K562 (cell line): ENCODE results near the gene DDR1. TPM values are rescaled to one million over a fixed set of nuclear protein-coding genes. Genes with fewer than 3 reads are reported as not detected.

ENCODE experiments used
- CBX5 ChIP-seq: IDR thresholded peaks from 2 replicates; pipeline ENCODE4 v1.6.1; 2014; ENCODE audit warnings: low read depth, borderline replicate concordance
- NFE2 ChIP-seq: IDR thresholded peaks from 2 replicates; pipeline ENCODE4 v1.6.1; 2014; ENCODE audit warnings: antibody characterized with exemption, low read depth
- RBM15 ChIP-seq: fragments of 200-400 bp; formaldehyde crosslinking; IDR thresholded peaks from 2 replicates; pipeline ENCODE4 v1.6.1; 2018; ENCODE audit warnings: mild to moderate bottlenecking, low read length, moderate library complexity; ENCODE audit not compliant: insufficient read depth
- ZNF239 ChIP-seq: fragments of 250-450 bp; sonication (Bioruptor Pico); IDR thresholded peaks from 2 replicates; pipeline ENCODE4 v1.4.0; 2020; ENCODE audit warnings: mild to moderate bottlenecking
- ZNF589 ChIP-seq: fragments of 200-800 bp; sonication (Bioruptor generic); IDR thresholded peaks from 2 replicates; pipeline ENCODE4 v1.6.1; 2016; ENCODE audit warnings: low read depth, missing genetic modification characterization, missing compliant biosample characterization
- ZNF699 ChIP-seq: fragments of 250-450 bp; sonication (Bioruptor Pico); IDR thresholded peaks from 2 replicates; pipeline ENCODE4 v1.8.0; 2021; ENCODE audit warnings: mild to moderate bottlenecking, moderate library complexity; ENCODE audit not compliant: insufficient replicate concordance
- polyA plus RNA-seq, 8 experiments: library from polyadenylated mRNA; depleted of rRNA in 4 of 8; stranded (reverse) in 5 of 8; unstranded in 3 of 8; fragments of >200 nt; fragmentation: Nextera tagmentation in 2 of 8; fragmentation: Illumina TruSeq in 1 of 8; extraction: Ambion mirVana in 2 of 8; extraction: Trizol in 1 of 8; gene quantifications; 2 replicates each; pipeline versions ENCODE4 v1.2.1 to v1.2.3, GENCODE V29; 2011 to 2014; ENCODE audit warnings: inconsistent platforms in 1 of 8, missing spikeins in 1 of 8
- total RNA-seq, 7 experiments: library from RNA; depleted of rRNA in 6 of 7; stranded (reverse); fragments of >200 nt in 6 of 7; fragmentation: Illumina TruSeq in 2 of 7; extraction: Trizol in 2 of 7; gene quantifications; 2 replicates each; pipeline versions ENCODE4 v1.2.1 to v1.2.3, GENCODE V29; 2011 to 2021; ENCODE audit warnings: low replicate concordance in 1 of 7
- TF ChIP-seq, protein P1 (sequence below), 2 experiments: fragments of 450-650 bp; IDR thresholded peaks; 2 replicates each; pipeline ENCODE4 v1.6.1; 2016; ENCODE audit warnings: mild to moderate bottlenecking in 2 of 2, borderline replicate concordance in 1 of 2, low read depth in 1 of 2, moderate library complexity in 1 of 2
- TF ChIP-seq, protein P2 (sequence below): fragments of 250-450 bp; sonication (Bioruptor Pico); IDR thresholded peaks from 2 replicates; pipeline ENCODE4 v1.8.0; 2022; ENCODE audit warnings: inconsistent platforms, mild to moderate bottlenecking, moderate library complexity, borderline replicate concordance
- TF ChIP-seq, protein P3 (sequence below): fragments of 200-800 bp; sonication (Bioruptor generic); IDR thresholded peaks from 2 replicates; pipeline ENCODE4 v1.6.1; 2017; ENCODE audit warnings: missing genetic modification characterization, missing compliant biosample characterization
- TF ChIP-seq, protein P4 (sequence below): fragments of 250-450 bp; sonication (Bioruptor Pico); IDR thresholded peaks from 2 replicates; pipeline ENCODE4 v1.8.0; 2021; ENCODE audit warnings: moderate library complexity, mild to moderate bottlenecking, inconsistent platforms

The DDR1 gene
- total and polyA plus RNA-seq, 9 of the 15 experiments (the other 6 are each of a cell fraction or from before 2014, with no cell fraction given), result 1.4 to 44.6 (median 12.2) TPM

DNA sequence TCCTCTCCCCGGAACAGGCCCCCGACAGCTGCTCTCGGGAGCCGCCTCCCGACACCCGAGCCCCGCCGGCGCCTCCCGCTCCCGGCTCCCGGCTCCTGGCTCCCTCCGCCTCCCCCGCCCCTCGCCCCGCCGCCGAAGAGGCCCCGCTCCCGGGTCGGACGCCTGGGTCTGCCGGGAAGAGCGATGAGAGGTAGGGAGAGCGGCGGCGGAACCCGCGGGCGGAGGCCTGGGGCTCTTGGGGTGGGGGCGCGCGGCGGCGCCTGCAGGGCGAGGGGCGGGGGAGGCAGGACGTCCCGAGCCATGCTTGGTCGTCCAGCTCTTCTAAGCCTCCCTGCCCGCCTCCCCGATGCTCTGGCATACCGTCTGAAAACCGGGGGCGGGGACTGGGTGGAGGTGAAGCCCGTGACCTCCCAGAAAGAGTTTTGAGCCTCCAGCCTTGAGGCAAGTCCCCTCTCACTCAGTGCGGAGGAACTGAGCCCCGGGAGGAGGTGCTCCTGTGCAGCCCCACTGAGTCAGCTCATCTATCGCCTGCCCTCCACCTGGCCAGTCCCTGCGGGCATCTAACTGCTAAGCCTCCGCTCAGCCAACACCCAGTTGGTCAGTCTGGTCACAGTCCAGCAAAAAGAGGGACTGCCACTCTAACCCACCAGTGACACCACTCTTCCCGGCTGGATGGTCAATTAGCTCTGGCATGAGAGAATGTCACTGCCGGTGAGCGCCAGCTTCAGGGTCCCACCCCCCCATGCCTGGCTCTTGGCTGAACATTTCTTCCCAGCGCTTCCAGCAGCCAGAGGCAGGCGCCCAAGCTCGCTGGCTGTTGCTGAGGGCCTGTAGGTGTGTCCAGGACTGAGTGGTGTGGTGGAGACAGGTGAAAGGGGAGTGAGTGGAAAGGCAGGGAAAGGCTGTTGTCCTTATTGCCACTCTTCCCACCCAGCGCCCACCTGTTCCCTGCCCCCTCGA, 482 bp downstream of the DDR1 start (continued):
- TF ChIP-seq, protein P1, sequence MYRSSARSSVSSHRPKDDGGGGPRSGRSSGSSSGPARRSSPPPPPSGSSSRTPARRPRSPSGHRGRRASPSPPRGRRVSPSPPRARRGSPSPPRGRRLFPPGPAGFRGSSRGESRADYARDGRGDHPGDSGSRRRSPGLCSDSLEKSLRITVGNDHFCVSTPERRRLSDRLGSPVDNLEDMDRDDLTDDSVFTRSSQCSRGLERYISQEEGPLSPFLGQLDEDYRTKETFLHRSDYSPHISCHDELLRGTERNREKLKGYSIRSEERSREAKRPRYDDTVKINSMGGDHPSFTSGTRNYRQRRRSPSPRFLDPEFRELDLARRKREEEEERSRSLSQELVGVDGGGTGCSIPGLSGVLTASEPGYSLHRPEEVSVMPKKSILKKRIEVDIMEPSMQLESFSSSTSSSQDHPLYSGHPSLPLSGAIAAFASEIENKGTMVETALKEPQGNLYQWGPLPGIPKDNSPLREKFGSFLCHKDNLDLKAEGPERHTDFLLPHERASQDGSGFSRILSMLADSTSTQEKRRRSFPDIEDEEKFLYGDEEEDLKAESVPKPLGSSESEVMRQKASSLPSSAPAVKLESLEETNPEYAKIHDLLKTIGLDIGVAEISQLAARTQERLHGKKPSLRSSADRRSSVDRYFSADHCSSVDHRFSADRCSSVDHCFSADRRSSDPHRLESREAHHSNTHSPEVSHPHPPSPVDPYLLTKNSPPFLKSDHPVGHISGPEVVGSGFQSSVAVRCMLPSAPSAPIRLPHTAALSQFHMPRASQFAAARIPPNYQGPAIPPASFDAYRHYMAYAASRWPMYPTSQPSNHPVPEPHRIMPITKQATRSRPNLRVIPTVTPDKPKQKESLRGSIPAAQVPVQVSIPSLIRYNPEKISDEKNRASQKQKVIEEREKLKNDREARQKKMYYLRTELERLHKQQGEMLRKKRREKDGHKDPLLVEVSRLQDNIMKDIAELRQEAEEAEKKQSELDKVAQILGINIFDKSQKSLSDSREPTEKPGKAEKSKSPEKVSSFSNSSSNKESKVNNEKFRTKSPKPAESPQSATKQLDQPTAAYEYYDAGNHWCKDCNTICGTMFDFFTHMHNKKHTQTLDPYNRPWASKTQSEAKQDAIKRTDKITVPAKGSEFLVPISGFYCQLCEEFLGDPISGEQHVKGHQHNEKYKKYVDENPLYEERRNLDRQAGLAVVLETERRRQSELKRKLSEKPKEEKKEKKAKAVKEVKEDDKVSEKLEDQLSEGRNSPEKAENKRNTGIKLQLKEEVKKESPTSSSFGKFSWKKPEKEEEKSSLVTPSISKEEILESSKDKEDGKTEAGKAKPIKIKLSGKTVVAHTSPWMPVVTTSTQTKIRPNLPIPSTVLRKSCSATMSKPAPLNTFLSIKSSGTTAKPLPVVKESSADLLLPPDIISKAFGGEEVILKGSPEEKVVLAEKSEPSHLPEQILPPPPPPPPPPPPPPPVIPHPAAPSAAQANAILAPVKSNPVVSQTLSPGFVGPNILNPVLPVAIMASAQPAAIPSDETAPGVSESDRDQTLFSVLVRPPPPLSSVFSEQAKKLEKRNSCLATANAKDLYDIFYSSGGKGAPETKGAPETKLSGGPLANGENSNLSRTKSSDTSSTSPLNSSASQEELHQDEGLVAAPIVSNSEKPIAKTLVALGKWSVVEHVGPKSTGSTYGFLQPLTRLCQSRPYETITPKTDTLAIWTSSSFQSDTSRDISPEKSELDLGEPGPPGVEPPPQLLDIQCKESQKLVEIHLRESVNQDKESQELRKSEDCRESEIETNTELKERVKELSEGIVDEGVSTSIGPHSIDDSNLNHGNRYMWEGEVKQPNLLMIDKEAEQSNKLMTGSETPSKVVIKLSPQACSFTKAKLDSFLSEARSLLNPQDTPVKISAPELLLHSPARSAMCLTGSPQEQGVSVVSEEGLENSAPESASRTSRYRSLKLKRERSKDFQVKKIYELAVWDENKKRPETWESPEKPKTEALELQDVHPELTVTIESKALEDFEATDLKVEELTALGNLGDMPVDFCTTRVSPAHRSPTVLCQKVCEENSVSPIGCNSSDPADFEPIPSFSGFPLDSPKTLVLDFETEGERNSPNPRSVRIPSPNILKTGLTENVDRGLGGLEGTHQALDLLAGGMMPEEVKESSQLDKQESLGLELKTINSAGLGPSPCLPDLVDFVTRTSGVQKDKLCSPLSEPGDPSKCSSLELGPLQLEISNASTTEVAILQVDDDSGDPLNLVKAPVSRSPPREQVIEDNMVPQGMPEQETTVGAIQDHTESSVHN (IDR thresholded peaks at IDR 0.05; ENCODE audit: borderline replicate concordance in 1 of 2, low read depth in 1 of 2), result no peak
- TF ChIP-seq ZNF239 (CRISPR knock-in tag), result no peak
- no peak for TF ChIP-seq ZNF589 (CRISPR knock-in tag)
- TF ChIP-seq, protein P2, sequence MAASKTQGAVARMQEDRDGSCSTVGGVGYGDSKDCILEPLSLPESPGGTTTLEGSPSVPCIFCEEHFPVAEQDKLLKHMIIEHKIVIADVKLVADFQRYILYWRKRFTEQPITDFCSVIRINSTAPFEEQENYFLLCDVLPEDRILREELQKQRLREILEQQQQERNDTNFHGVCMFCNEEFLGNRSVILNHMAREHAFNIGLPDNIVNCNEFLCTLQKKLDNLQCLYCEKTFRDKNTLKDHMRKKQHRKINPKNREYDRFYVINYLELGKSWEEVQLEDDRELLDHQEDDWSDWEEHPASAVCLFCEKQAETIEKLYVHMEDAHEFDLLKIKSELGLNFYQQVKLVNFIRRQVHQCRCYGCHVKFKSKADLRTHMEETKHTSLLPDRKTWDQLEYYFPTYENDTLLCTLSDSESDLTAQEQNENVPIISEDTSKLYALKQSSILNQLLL, result no peak
- no peak for TF ChIP-seq ZNF699
- TF ChIP-seq, protein P3, sequence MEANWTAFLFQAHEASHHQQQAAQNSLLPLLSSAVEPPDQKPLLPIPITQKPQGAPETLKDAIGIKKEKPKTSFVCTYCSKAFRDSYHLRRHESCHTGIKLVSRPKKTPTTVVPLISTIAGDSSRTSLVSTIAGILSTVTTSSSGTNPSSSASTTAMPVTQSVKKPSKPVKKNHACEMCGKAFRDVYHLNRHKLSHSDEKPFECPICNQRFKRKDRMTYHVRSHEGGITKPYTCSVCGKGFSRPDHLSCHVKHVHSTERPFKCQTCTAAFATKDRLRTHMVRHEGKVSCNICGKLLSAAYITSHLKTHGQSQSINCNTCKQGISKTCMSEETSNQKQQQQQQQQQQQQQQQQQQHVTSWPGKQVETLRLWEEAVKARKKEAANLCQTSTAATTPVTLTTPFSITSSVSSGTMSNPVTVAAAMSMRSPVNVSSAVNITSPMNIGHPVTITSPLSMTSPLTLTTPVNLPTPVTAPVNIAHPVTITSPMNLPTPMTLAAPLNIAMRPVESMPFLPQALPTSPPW (CRISPR knock-in tag), result peak; percentile 58
- TF ChIP-seq NFE2, result no peak
- TF ChIP-seq, protein P4, sequence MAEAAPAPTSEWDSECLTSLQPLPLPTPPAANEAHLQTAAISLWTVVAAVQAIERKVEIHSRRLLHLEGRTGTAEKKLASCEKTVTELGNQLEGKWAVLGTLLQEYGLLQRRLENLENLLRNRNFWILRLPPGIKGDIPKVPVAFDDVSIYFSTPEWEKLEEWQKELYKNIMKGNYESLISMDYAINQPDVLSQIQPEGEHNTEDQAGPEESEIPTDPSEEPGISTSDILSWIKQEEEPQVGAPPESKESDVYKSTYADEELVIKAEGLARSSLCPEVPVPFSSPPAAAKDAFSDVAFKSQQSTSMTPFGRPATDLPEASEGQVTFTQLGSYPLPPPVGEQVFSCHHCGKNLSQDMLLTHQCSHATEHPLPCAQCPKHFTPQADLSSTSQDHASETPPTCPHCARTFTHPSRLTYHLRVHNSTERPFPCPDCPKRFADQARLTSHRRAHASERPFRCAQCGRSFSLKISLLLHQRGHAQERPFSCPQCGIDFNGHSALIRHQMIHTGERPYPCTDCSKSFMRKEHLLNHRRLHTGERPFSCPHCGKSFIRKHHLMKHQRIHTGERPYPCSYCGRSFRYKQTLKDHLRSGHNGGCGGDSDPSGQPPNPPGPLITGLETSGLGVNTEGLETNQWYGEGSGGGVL (CRISPR knock-in tag), result no peak
- TF ChIP-seq CBX5, result no peak
- TF ChIP-seq RBM15, result no peak
